Psoas muscle (tissue), 8 donors: ENCODE data around the gene ZNF578. TPM values are rescaled to one million over a fixed set of nuclear protein-coding genes. Genes with fewer than 3 reads are reported as not detected.

Experiments used
- ATAC-seq, 4 donors: fragments of 200-7000 bp; cut with Tn5 transposase; one replicate each; pipeline ENCODE4 v1.9.1; 2020; ENCODE audit warnings: moderate library complexity in 3 of 4, mild to moderate bottlenecking in 2 of 4
- DNase-seq, 2 donors: peaks; one replicate each; pipeline ENCODE4 v3.0.0-alpha.2; 2020
- H3K27ac ChIP-seq: fragments of 200-600 bp; one replicate; pipeline ENCODE4 v1.8.0; 2022
- H3K27me3 ChIP-seq, 3 donors: fragments of 200-600 bp in 1 of 3; one replicate each; pipeline versions ENCODE4 v1.6.1 to v1.8.0; 2013 to 2022; ENCODE audit warnings: low read length in 2 of 3, mild to moderate bottlenecking in 2 of 3, moderate library complexity in 1 of 3; ENCODE audit not compliant: insufficient read depth in 3 of 3
- H3K36me3 ChIP-seq, 2 donors: fragments of 200-600 bp in 1 of 2; one replicate each; pipeline versions ENCODE4 v1.6.1 to v1.8.0; 2013 to 2022; ENCODE audit warnings: low read depth in 1 of 2, mild to moderate bottlenecking in 1 of 2, moderate library complexity in 1 of 2; ENCODE audit not compliant: insufficient read depth in 1 of 2
- H3K4me1 ChIP-seq: fragments of 200-600 bp; one replicate; pipeline ENCODE4 v1.8.0; 2022
- H3K4me3 ChIP-seq: fragments of 200-600 bp; one replicate; pipeline ENCODE4 v1.8.0; 2022; ENCODE audit warnings: mild to moderate bottlenecking
- H3K9me3 ChIP-seq: fragments of 200-600 bp; one replicate; pipeline ENCODE4 v1.8.0; 2022
- WGBS, 3 donors: extraction: QIAGEN DNeasy Blood & Tissue Kit; methylation state at CpG; one replicate each; pipeline versions ENCODE4 v1.1.6 to v1.1.7; 2013; 5-methylcytosine and 5-hydroxymethylcytosine counted together
- intact Hi-C, 2 donors: fragments of 100-400 bp; cut with DNase I; formaldehyde crosslinking; loops; one replicate each; pipeline versions ENCODE4 v1.11.0 to v1.14.2; 2022
- polyA plus RNA-seq, 3 donors: library from polyadenylated mRNA; stranded (reverse); fragments of 200-250 nt; gene quantifications; one replicate each; pipeline ENCODE4 v1.2.3, GENCODE V29; 2013
- total RNA-seq, 4 donors: library from RNA; stranded (reverse); fragmentation: NEBNext Ultra II Directional in 2 of 4; extraction: Animal tissue kit (Norgen Biotek cat#: 25700) in 2 of 4; gene quantifications; one replicate each; pipeline versions ENCODE4 v1.2.1 to v1.2.4, GENCODE V29; 2021 to 2023
- TF ChIP-seq, protein P1 (sequence below): fragments of 200-600 bp; IDR thresholded peaks from one replicate; pipeline ENCODE4 v1.8.0; 2022; ENCODE audit warnings: antibody characterized with exemption
- donor health status: healthy with polysubstance abuse.
- donor health status: DM: no; HTN: no; CAD: no; lungs with moderate emphysema.
- donor health status: Bipolar disorder and iron deficiency.
- donor health status: healthy.
- donor health status: DM: yes; HTN: yes; CAD: no.
- donor health status: DM: no; HTN: no; CAD: no.
- donor health status: DM: no; HTN: no; CAD: no.
- donor health status: DM: yes; HTN: yes; CAD: no.

The ZNF578 gene
- total and polyA plus RNA-seq, 7 donors, result 0.10 to 0.71 (median 0.41) TPM

DNA sequence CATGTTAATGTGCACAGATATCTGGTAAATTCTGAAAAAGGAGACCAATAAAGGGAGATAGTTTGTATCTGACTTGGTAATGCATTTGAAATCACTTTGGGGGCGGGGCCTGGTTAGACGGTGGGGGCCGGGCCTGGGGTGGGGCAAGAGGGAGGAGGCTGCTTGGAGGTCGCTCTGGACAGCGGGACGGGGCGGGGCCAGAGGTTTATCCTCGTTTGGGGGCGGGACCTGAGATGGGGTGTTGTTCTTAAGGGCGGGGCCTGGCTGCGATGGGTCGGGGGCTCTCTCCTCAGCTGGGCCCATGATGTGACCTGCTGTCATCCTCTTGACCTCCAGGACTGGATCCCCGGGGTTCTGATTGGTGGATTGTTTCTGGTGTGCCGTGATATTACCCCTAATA is 69.2 kb downstream of the ZNF578 start:
- intact Hi-C loops, result no loop called here
- ATAC-seq (no peak), DNase-seq (no peak)
- TF ChIP-seq, protein P1, sequence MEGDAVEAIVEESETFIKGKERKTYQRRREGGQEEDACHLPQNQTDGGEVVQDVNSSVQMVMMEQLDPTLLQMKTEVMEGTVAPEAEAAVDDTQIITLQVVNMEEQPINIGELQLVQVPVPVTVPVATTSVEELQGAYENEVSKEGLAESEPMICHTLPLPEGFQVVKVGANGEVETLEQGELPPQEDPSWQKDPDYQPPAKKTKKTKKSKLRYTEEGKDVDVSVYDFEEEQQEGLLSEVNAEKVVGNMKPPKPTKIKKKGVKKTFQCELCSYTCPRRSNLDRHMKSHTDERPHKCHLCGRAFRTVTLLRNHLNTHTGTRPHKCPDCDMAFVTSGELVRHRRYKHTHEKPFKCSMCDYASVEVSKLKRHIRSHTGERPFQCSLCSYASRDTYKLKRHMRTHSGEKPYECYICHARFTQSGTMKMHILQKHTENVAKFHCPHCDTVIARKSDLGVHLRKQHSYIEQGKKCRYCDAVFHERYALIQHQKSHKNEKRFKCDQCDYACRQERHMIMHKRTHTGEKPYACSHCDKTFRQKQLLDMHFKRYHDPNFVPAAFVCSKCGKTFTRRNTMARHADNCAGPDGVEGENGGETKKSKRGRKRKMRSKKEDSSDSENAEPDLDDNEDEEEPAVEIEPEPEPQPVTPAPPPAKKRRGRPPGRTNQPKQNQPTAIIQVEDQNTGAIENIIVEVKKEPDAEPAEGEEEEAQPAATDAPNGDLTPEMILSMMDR, result no peak
- H3K9me3 ChIP-seq, result peaks cover 4% of the 10 kb centered on the region
- H3K4me3 ChIP-seq, result no peak overlapping the region
- H3K36me3 ChIP-seq, result no peaks in the 10 kb centered on the region
- H3K27me3 ChIP-seq, result peaks cover 0 to 3% (median 0%) of the 10 kb centered on the region in 3 donors
- WGBS, 3 donors, result 80 to 84% (median 84%) methylated on average over 11 to 14 of the region's 14 CpGs
- H3K4me1 ChIP-seq, result no peaks in the 10 kb centered on the region
- H3K27ac ChIP-seq, result no peak overlapping the region

DNA sequence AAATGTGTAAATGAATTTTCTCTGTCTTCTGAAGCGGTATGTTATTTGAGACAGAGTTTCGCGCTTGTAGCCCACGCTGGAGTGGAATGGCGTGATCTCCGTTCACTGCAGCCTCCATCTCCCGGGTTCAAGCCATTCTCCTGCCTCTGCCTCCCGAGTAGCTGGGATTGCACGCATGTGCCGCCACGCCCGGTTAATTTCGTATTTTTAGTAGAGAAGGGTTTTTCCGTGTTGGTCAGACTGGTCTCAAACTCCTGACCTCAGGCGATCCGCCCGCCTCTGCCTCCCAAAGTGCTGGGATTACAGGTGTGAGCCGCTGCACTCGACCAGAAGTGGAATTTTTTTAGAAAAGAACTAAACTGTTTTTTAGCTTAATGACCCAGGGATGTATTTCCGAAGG is 70.7 kb downstream of the ZNF578 start:
- peaks cover 0 to 3% (median 0%) of the 10 kb centered on the region in 3 donors for H3K27me3 ChIP-seq
- no peaks in the 10 kb centered on the region for H3K36me3 ChIP-seq
- no peak overlapping the region for H3K4me3 ChIP-seq
- H3K4me1 ChIP-seq, result peaks cover 6% of the 10 kb centered on the region
- no peak overlapping the region for H3K27ac ChIP-seq
- TF ChIP-seq, protein P1, result no peak
- peaks cover 4% of the 10 kb centered on the region for H3K9me3 ChIP-seq
- intact Hi-C loops, result no loop called here
- ATAC-seq (no peak), DNase-seq (no peak)
- 86 to 92% (median 89%) methylated on average over 20 of the region's 20 CpGs for WGBS, 3 donors

DNA sequence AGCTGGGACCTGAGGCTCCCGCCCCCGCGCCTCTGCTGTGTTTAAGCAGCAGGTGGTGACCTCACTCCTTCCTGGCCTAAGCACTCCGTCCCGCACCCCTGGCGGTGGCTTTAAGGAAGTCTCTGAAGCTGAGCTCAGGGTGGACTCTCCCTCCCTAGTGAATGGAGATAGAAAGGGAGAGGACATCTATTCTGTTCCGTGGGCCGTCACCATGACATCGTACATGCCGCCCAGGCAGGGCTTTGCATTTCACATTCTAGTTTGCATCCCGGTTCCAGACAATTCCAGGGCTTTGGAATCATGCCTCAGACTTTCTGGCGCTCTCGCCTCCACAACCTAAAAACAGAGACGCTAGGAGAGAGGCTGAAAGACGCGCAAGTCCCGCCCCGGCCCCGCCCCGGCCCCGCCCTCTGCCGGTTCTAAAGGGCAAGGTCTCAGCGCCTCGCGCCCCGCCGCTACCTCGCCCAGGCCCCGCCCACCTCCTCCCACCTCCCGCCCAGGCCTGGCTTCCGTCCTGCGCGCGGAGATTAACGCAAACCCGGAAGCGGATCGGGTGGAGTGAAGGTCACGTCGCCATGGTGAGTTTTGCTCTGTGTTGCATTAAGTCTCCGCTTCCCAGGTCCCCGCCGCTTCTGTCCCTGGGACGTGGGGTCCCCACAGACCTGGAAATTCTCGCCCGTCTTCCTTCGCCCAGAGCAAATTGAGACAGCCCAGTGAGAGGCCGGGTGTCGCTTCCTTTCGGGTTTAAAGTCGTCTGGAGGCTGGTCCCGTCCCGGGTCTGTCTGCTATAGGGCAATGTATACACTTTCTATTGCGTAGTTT is 74.0 kb downstream of the ZNF578 start, which contains the start of gene ZNF808:
Gene ZNF808 (plus strand): TSS at position 535 of the 822 bp plus-strand sequence. CDS start 15,617 bp downstream, outside the sequence.
- peak; percentile 98 for DNase-seq

DNA sequence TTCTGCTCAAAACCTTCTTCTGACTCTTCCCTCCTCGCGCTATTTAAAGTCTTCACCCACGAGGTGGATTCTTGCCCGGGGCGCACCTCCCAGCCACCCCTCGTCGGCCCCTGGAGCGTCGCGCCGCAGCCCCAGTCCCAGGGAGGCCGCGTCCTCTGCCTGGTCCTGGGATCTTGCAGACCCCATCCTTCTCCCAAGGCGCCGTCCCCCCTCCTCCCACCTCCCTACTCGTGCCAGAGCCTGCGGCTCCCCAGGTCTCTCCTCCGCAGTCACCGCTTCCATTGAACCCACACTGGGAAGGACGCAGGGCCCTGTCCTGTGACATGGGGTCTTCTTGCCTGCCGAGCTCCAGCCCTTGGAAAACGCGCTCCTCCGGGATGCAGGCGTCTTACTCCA is 74.6 kb downstream of the ZNF578 start:
- H3K27me3 ChIP-seq, result no peaks in the 10 kb centered on the region
- no peaks in the 10 kb centered on the region for H3K36me3 ChIP-seq
- TF ChIP-seq, protein P1, result no peak
- intact Hi-C loops, result no loop called here
- peak; percentile 16 to 49 (median 16) for ATAC-seq
- H3K27ac ChIP-seq, result peak overlapping the region; percentile 92
- peak overlapping the region; percentile 84 for H3K4me3 ChIP-seq
- WGBS, 3 donors, result 0 to 1% (median 0%) methylated on average over 25 of the region's 25 CpGs
- DNase-seq, result peak in 1 of 2 donors; percentile 49
- peaks cover 6% of the 10 kb centered on the region for H3K4me1 ChIP-seq
- H3K9me3 ChIP-seq, result no peaks in the 10 kb centered on the region

More for the DNA sequence above, 74.0 kb downstream of the ZNF578 start, which contains the start of gene ZNF808:
- TF ChIP-seq, protein P1, result peak; percentile 63
- peak within 1 kb of the TSS; percentile 92 for H3K27ac ChIP-seq
- peaks cover 6% of the 10 kb centered on the region for H3K4me1 ChIP-seq
- H3K36me3 ChIP-seq, result no peaks in the 10 kb centered on the region
- H3K27me3 ChIP-seq, result no peaks in the 10 kb centered on the region
- H3K9me3 ChIP-seq, result no peaks in the 10 kb centered on the region
- peak; percentile 99 for ATAC-seq
- intact Hi-C loops, result no loop called here
- 0 to 1% (median 0%) methylated on average over 41 to 54 of the region's 54 CpGs for WGBS, 3 donors
- peak within 1 kb of the TSS; percentile 84 for H3K4me3 ChIP-seq
